ENCODE results near the gene SOAT1.

- no peak for TF ChIP-seq ZSCAN20 (CRISPR knock-in tag; IDR thresholded peaks at IDR 0.05)
- TF ChIP-seq SMC3 (IDR thresholded peaks at IDR 0.05) = no peak
- no peak for TF ChIP-seq POLR2A (IDR thresholded peaks at IDR 0.05; ENCODE audit: low read length)
- TF ChIP-seq CTCF (IDR thresholded peaks at IDR 0.05) = no peak
- TF ChIP-seq ESRRA (IDR thresholded peaks at IDR 0.05; ENCODE audit: borderline replicate concordance, low read length) = no peak
- TF ChIP-seq RNF2 (IDR thresholded peaks at IDR 0.05; ENCODE audit: borderline replicate concordance, low read depth) = no peak
- TF ChIP-seq CHD4 (IDR thresholded peaks at IDR 0.05; ENCODE audit: borderline replicate concordance) = no peak
Observed at GRCh38 chr1:179351281-179351680, 57.7 kb downstream of the SOAT1 start.
